ENCODE results near the gene MEGF11. TPM values are rescaled to one million over a fixed set of nuclear protein-coding genes. Genes with fewer than 3 reads are reported as not detected.

Gene MEGF11
- total RNA-seq, 2 experiments from 2014 or later, result 3.3 to 6.8 TPM

- Histone ChIP-seq H4K20me1 (ENCODE audit: insufficient read depth, low read length) (no peaks in the 10 kb centered on the region), H3K9me3 (ENCODE audit: low read length) (no peaks in the 10 kb centered on the region), H3K4me3 (ENCODE audit: low read depth, low read length, poor library complexity, severe bottlenecking) (no peak overlapping the region), H3K9me2 (ENCODE audit: insufficient read depth, low read length) (no peaks in the 10 kb centered on the region), H2AFZ (ENCODE audit: low read length) (no peak overlapping the region), H3K4me1 (ENCODE audit: insufficient read depth, low read length, poor library complexity, severe bottlenecking) (peaks cover 24% of the 10 kb centered on the region), H3K4me2 (ENCODE audit: low read length) (no peak overlapping the region), H3K36me3 (ENCODE audit: insufficient read depth, low read length) (no peaks in the 10 kb centered on the region), H3K79me2 (ENCODE audit: insufficient read depth, low read depth, low read length) (no peaks in the 10 kb centered on the region), H3K27ac (ENCODE audit: low read depth, low read length, poor library complexity, severe bottlenecking) (no peak overlapping the region)
- TF ChIP-seq EZH2phosphoT487 (IDR thresholded peaks at IDR 0.05; ENCODE audit: borderline replicate concordance, low read depth, low read length), result no peak
- TF ChIP-seq, protein P1, sequence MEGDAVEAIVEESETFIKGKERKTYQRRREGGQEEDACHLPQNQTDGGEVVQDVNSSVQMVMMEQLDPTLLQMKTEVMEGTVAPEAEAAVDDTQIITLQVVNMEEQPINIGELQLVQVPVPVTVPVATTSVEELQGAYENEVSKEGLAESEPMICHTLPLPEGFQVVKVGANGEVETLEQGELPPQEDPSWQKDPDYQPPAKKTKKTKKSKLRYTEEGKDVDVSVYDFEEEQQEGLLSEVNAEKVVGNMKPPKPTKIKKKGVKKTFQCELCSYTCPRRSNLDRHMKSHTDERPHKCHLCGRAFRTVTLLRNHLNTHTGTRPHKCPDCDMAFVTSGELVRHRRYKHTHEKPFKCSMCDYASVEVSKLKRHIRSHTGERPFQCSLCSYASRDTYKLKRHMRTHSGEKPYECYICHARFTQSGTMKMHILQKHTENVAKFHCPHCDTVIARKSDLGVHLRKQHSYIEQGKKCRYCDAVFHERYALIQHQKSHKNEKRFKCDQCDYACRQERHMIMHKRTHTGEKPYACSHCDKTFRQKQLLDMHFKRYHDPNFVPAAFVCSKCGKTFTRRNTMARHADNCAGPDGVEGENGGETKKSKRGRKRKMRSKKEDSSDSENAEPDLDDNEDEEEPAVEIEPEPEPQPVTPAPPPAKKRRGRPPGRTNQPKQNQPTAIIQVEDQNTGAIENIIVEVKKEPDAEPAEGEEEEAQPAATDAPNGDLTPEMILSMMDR (conservative IDR thresholded peaks at IDR 0.05; ENCODE audit: low read length), result no peak
- POLR2A ChIA-PET, result no interaction called here
- BruUV-seq (replicated peaks), result no TSS peak
- intact Hi-C loops (cut with micrococcal nuclease; ENCODE audit: unreplicated experiment), result no loop called here
- CTCF ChIA-PET (ENCODE audit: unreplicated experiment), result no interaction called here
- DNase-seq (ENCODE audit: low spot score), result no peak
Measured at GRCh38 chr15:66129586-66129985, 124.0 kb downstream of the MEGF11 start.

DNA sequence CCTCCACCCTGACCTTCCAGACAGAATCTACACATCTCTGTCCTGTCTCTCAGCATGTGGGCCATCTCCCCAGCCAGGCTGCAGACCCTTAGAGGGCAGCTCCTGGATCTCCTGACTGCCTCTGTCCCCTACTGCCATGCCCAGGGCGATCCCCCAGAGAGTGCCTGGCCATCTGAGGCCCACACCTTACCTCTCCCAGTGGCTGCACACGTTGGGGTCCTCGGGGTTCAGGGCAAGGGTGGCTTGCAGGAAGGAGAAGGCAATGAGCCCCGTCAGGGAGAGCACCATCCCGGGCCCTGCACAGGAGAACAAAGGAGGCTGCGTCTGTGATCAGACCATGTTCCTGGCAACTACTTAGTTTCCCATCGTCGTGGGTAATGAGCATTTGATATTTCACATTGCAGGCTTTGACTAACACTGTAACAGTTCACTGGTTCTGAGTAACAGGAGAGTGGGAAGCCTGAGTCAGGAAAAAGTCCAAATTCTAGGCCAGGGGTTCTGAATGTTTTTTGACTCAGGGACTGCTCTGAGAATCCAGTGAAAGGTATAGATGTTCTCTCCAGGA, 125.4 kb downstream of the MEGF11 start:
- Histone ChIP-seq H3K9me3 (ENCODE audit: low read length) (no peaks in the 10 kb centered on the region), H3K79me2 (ENCODE audit: insufficient read depth, low read depth, low read length) (no peaks in the 10 kb centered on the region), H3K4me2 (ENCODE audit: low read length) (no peak overlapping the region), H3K36me3 (ENCODE audit: insufficient read depth, low read length) (no peaks in the 10 kb centered on the region), H3K4me1 (ENCODE audit: insufficient read depth, low read length, poor library complexity, severe bottlenecking) (peaks cover 24% of the 10 kb centered on the region), H3K9me2 (ENCODE audit: insufficient read depth, low read length) (no peaks in the 10 kb centered on the region), H3K4me3 (ENCODE audit: low read depth, low read length, poor library complexity, severe bottlenecking) (no peak overlapping the region), H4K20me1 (ENCODE audit: insufficient read depth, low read length) (no peaks in the 10 kb centered on the region), H3K27ac (ENCODE audit: low read depth, low read length, poor library complexity, severe bottlenecking) (no peak overlapping the region), H2AFZ (ENCODE audit: low read length) (no peak overlapping the region)
- no peak for DNase-seq (ENCODE audit: low spot score)
- ChIA-PET POLR2A (no interaction called here), CTCF (ENCODE audit: unreplicated experiment) (no interaction called here)
- intact Hi-C loops (cut with micrococcal nuclease; ENCODE audit: unreplicated experiment), result no loop called here
- no peak for TF ChIP-seq EZH2phosphoT487 (IDR thresholded peaks at IDR 0.05; ENCODE audit: borderline replicate concordance, low read depth, low read length)
- TF ChIP-seq, protein P1 (conservative IDR thresholded peaks at IDR 0.05; ENCODE audit: low read length), result no peak
- no TSS peak for BruUV-seq (replicated peaks)

GRCh38 chr15:66126456-66126855, 127.1 kb downstream of the MEGF11 start:
- no peaks in the 10 kb centered on the region for H3K9me2 ChIP-seq (ENCODE audit: insufficient read depth, low read length)
- H3K27ac ChIP-seq (ENCODE audit: low read depth, low read length, poor library complexity, severe bottlenecking), result no peak overlapping the region
- H3K9me3 ChIP-seq (ENCODE audit: low read length), result no peaks in the 10 kb centered on the region
- TF ChIP-seq, protein P1 (conservative IDR thresholded peaks at IDR 0.05; ENCODE audit: low read length), result no peak
- TF ChIP-seq EZH2phosphoT487 (IDR thresholded peaks at IDR 0.05; ENCODE audit: borderline replicate concordance, low read depth, low read length), result no peak
- H3K4me2 ChIP-seq (ENCODE audit: low read length), result peak overlapping the region; percentile 44
- BruUV-seq (replicated peaks), result no TSS peak
- intact Hi-C loops (cut with micrococcal nuclease; ENCODE audit: unreplicated experiment), result no loop called here
- no peak overlapping the region for H3K4me3 ChIP-seq (ENCODE audit: low read depth, low read length, poor library complexity, severe bottlenecking)
- H3K79me2 ChIP-seq (ENCODE audit: insufficient read depth, low read depth, low read length), result no peaks in the 10 kb centered on the region
- DNase-seq (ENCODE audit: low spot score), result peak; percentile 60
- no peaks in the 10 kb centered on the region for H4K20me1 ChIP-seq (ENCODE audit: insufficient read depth, low read length)
- peak overlapping the region; percentile 65 for H2AFZ ChIP-seq (ENCODE audit: low read length)
- POLR2A ChIA-PET, result interaction anchor here (1.2 kb wide), 1 partner anchor 144 kb away, joined by 3 read pairs; no protein-coding TSS in a partner anchor
- CTCF ChIA-PET (ENCODE audit: unreplicated experiment), result interaction anchor here (0.8 kb wide), 1 partner anchor 27 kb away, joined by 3 read pairs; no protein-coding TSS in a partner anchor
- peaks cover 23% of the 10 kb centered on the region for H3K4me1 ChIP-seq (ENCODE audit: insufficient read depth, low read length, poor library complexity, severe bottlenecking)
- H3K36me3 ChIP-seq (ENCODE audit: insufficient read depth, low read length), result no peaks in the 10 kb centered on the region
